Activated T-cell treated with anti-CD3 and anti-CD28 coated beads, Interleukin-2, amount 50 U/mL, for 1 hour (primary cell): ENCODE measurements around the gene SLC4A4.

Source experiments
- DNase-seq: peaks from one replicate; pipeline ENCODE4 v3.0.0-alpha.2; 2020

The SLC4A4 gene

DNA sequence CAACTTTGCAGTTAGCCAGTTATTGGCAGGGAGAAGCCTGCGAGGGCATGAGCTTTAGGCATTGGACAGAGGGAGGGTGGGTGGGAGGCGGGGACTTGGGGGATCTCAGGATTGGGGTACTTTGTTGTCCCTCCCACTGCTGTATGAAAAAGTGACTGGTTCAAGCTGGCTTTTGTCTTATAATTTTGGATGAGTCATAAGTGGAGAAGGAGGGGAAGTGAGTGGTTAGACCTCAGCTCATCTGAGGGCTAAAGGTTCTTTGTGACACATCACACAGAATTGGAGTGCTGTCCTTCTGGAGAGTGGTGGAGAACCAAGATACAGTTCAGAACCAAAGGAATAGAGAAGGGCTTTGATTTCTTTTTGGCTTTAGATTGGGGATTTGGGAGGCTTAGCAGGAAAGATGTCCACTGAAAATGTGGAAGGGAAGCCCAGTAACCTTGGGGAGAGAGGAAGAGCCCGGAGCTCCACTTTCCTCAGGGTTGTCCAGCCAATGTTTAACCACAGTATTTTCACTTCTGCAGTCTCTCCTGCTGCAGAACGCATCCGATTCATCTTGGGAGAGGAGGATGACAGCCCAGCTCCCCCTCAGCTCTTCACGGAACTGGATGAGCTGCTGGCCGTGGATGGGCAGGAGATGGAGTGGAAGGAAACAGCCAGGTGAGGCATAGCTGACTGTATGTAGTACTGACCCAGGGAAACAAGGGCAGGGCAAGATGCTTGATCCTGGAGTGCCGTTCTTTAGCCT lies at the start of gene SLC4A4:
SLC4A4 (plus strand) TSS at position 175 of the 748 bp plus-strand sequence.
- DNase-seq, result no peak

DNA sequence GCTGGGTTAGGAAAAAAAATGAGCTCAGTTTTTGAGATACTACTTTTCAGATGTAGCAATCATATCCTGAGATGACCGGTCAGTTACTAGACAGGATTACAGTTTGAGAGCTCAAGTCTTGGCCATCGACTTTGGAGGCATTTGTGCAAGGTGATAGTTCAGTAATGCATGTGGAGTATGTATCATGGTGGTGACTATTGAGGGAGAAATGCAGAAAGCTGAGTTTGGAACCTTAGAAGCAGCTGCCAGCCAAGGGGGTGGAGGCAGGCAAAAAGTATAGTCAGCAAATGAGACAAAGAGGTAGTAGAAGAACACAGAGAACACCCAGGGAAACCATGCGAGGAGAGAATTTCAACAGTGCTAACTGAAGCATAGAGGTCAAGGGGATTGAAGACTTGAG lies 48.7 kb upstream of the SLC4A4 start:
- DNase-seq, result no peak

GRCh38 chr4:71290476-71290875 lies 48.3 kb upstream of the SLC4A4 start:
- DNase-seq, result no peak

DNA sequence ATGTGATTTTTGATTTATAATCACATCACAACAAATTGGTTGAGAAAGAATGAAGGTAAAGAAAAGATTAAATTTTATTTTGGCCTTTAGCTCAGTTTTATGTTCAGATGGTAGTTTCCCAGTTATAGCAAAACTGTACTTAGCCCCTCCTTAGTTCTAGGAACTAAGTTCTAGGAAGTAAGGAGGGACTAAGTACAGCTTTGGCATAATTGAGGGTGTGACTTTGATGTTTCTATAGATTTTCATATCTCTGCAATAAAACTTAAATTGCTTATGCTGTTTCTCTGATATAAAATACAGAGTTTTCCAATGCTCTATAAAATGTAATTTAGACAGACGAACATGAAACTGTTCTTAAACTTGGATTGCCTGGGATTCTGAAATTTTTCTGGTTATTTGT lies 46.6 kb upstream of the SLC4A4 start:
- no peak for DNase-seq

GRCh38 chr4:71293705-71294104 lies 45.1 kb upstream of the SLC4A4 start:
- DNase-seq, result no peak

GRCh38 chr4:71294301-71294700 lies 44.5 kb upstream of the SLC4A4 start:
- DNase-seq, result no peak

DNA sequence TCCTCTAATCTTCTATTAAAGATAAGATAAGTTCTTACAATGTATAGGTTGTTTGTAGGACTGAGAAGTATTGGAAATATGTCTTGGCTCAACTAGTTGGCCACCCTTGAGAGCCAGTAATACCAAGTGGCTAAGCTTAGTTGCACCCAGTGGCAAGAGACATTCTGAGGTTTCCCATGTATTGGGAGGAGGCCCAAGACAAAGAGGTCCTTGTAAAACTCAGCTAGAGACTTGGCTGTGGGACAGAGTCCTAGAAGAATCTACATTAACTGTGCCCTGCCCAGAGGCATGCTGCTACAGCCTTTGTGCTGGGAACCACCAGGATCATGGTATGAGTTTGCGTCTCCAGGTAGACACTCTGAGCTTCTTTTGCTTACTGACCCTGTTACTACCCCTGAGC lies 41.9 kb upstream of the SLC4A4 start:
- DNase-seq, result no peak

- no peak for DNase-seq
These were observed 38.5 kb upstream of the SLC4A4 start for GRCh38 chr4:71300362-71300761.

GRCh38 chr4:71300964-71301363 lies 37.9 kb upstream of the SLC4A4 start:
- no peak for DNase-seq

- no peak for DNase-seq
These were observed 35.5 kb upstream of the SLC4A4 start for GRCh38 chr4:71303287-71303686.

GRCh38 chr4:71303850-71304249 lies 35.0 kb upstream of the SLC4A4 start:
- DNase-seq, result no peak

GRCh38 chr4:71304289-71304850 lies 34.5 kb upstream of the SLC4A4 start:
- no peak for DNase-seq

GRCh38 chr4:71307729-71308128 lies 31.1 kb upstream of the SLC4A4 start:
- DNase-seq, result no peak

DNA sequence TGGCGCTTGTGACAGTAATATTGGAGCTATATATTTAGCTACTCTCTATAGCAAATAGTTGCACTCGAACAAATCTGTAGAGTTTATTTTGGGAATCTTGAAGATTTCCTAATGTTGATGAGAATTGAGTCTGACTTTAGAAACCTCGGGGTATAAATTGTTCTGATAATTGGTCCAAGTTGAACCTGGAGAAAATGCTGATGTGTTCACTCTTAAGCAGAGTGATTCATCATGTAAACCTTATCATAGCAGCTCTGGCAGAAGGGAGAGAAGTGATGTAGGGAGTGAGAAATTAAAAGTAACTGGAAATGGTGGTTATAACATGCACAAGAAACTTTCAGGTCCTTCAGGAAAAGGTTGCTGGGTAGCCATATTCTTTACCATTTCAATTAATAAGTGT lies 16.4 kb upstream of the SLC4A4 start:
- DNase-seq, result no peak

DNA sequence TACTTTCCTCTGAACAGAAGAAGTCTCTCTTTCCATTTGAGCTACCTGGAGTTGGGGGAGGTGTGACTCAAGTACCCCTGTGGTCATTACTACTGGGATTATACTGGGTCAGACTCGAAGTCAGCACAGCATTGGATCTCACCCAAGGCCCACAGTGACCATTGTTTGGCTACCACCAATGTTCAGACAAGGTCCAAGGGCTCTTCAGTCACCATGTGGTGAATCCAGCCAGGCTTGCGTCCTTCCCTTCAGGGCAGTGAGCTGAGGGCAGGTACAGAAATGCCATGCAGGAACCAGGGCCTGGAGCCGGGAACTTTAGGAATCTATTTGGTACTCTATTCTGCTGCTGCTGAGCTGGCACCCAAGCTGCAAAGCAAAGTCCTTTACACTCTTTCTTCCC lies 5.5 kb upstream of the SLC4A4 start:
- no peak for DNase-seq

GRCh38 chr4:71333960-71334359 lies 4.9 kb upstream of the SLC4A4 start:
- DNase-seq, result no peak

DNA sequence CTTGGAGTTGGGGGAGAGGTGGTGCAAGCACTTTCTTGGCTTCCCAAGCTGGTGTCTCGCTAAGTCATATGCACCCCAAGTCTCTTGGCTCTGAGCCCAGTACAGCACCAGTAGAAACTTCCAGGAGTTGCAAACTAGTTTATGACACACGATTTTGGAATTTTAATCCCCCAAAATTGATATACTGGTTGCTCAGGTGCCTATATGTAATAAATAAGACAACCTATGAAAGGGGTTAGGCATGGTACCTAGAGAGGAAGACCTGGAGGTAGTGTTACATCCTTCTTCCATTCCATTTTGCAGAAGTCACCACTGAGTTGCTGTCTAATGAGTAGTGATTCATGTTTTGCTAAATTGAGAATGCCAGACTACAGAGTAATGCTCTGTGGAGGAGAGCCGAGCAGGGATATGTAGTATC lies 4.3 kb upstream of the SLC4A4 start:
- DNase-seq, result no peak

GRCh38 chr4:71343670-71344466 lies 5.0 kb downstream of the SLC4A4 start:
- DNase-seq, result no peak

DNA sequence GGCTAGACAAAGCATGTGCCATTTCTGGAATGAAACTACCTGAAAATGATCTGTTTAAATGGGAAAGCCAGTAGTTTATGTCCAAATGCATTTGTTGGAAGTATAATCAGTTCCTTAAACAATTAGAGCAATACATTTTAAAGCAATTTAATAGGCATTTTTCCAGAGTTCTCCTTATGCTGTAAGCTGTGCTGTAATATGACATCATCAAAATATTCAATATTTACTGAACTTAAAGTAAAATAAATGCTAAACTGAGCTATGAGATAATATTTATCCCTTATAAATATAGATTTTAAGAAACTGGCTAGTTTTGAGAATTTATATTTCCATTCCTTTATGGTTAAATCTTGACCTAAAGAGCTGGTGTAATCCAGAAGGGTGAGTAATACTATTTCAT lies 7.9 kb downstream of the SLC4A4 start:
- DNase-seq, result no peak

DNA sequence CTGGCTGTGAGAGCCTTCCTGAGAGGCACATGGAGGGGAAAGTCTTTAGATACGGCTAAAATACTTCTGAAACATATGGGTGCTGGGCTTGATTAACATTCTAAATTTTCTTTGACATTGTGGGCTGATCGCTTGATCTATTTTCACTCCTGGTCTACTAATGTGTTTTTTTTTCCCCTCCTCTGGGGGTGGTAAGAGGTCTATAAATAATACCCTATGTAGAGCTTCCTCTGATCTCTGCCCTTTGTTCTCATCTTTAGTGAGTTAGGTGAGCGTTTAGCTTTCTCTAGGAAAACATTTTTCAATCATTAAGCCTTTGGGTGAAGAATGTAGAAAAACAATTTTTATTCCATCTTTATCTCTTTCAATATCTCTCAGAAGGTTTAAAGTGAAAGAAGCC lies 9.8 kb downstream of the SLC4A4 start:
- no peak for DNase-seq

GRCh38 chr4:71355045-71355444 lies 16.2 kb downstream of the SLC4A4 start:
- DNase-seq, result no peak

- DNase-seq, result no peak
These were observed 17.2 kb downstream of the SLC4A4 start for GRCh38 chr4:71355971-71356370.

DNA sequence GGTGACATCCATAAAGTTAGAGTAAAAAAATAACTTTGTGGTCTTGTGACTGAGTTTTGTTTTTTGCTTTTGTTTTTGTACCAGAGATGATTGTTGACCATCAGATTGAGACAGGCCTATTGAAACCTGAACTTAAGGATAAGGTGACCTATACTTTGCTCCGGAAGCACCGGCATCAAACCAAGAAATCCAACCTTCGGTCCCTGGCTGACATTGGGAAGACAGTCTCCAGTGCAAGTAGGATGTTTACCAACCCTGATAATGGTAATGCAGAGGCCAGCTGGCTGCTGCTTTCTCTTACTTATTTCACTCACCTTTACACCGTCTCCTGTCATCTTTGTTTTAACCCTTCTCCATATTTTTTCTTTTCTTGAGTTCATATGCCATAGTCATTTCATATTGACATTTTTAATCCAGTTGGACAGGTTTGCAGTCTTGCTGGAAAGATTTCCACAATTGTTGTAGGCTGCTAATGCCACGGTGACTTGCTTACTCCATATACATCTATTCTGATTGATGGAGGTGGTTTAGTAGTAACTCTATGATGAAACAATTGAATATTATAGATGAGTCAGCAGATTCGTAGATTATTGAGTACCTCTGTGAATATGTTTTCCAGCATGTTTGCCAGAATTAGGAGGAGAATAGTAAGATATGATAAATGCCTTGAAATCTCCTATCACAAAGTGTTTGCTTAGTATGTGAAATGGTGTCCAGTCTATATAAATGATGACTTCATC lies 18.3 kb downstream of the SLC4A4 start:
- no peak for DNase-seq
